Activated CD8-positive, alpha-beta memory T cell treated with anti-CD3 and anti-CD28 coated beads for 48 hours (primary cell): ENCODE data around the gene MDC1.

ENCODE experiments used
- DNase-seq, 3 experiments: peaks; one replicate each; pipeline ENCODE4 v3.0.0-alpha.2; 2020; ENCODE audit warnings: low read depth in 2 of 3, low spot score in 2 of 3

The MDC1 gene

DNA sequence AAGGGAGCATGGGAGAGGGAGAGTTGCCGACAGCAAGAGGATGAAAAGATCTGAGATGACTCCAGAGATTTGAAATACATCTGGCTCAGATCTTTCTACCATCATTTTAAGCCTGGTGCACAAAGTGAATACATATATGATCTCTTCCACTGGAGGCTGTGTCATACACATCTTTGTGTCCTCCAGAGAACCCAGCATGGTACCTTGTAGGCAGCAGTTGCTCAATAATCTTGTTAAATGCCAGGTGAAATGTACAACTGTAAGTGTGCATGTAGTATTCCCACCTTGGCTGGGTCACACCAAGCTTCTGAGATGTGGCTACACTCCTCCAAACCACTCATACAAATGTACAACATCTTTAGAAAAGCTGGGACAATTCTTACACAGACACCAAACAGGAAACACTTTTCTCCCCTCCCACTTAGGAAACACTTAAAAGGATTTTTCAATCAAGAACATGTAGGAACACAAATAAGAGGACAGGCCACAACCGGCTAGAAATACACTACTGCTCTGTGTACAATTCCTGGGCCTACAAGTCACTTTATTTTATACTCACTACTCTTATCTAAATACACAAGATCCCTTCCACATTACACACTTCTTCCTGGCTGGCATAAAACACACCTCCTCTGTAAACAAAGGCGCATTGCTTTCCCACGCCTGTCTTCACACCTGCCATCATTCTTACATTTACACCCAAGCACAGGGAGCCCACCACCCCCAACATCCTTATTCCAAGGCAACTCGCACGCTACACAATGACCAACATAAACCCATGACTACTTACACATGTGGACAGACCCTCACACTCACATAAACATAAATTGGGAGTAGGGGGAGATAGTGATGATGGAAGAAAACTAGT is 31.1 kb upstream of the MDC1 start:
- DNase-seq, result no peak

DNA sequence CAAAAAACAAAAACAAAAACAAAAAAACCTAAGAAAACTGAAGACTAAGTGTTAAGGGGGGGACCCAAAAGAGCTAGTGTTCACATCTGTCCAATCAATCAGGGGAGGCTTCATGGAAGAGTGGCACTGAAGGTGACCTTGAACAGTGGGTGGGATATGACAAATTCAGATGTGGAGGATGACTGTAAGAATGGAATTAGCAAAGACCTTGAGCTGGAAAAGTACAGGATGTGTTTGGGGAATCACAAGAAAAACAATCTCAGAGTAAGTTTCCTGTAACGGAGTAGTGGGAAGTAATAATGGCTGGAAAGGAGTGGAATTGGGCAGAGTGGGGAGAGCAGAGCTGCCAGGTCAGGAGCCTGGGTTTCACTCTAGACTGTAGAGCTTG is 30.2 kb upstream of the MDC1 start:
- DNase-seq, result no peak

DNA sequence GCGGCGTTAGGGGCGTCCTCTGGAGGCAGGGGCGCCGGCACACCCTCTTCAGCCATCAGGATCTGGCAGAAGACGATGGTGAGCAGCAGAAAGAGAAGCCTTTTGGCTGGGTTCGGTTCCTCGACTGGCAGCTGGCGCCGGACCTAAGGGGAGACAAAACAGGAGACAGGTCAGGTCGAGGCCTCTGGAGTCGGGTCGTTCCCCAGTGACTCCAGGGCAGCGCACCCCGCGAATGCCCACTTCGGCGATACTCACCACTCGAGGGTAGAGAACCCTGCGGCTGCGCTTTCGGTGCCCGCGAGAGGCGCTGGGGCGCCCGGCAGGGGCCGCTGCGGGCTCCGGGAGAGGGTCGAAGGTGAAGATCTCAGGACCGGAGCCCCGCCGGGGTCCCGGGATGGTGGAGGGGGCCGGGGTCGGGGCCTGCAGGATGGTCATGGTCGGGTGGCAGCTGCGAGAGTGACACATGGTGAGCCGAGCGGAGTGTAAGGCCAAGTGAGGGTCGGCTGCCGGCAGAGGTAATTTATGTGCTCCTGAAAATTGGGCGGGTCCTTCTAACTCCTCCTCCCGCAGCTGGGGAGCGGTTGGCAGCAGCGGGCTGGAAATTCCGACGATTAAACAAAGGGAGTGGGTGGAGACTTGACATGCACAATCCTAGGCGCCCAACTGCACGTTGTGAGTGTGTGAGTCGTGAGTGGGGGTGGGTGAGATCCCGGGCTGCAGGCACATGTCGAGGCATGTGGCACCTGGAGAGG is 27.1 kb upstream of the MDC1 start, which contains the start of gene IER3:
TSS of gene IER3 (minus strand) at position 494 of the 752 bp plus-strand sequence. CDS start at position 465, 29 bp downstream.
- peak; percentile 81 to 94 (median 93) for DNase-seq

DNA sequence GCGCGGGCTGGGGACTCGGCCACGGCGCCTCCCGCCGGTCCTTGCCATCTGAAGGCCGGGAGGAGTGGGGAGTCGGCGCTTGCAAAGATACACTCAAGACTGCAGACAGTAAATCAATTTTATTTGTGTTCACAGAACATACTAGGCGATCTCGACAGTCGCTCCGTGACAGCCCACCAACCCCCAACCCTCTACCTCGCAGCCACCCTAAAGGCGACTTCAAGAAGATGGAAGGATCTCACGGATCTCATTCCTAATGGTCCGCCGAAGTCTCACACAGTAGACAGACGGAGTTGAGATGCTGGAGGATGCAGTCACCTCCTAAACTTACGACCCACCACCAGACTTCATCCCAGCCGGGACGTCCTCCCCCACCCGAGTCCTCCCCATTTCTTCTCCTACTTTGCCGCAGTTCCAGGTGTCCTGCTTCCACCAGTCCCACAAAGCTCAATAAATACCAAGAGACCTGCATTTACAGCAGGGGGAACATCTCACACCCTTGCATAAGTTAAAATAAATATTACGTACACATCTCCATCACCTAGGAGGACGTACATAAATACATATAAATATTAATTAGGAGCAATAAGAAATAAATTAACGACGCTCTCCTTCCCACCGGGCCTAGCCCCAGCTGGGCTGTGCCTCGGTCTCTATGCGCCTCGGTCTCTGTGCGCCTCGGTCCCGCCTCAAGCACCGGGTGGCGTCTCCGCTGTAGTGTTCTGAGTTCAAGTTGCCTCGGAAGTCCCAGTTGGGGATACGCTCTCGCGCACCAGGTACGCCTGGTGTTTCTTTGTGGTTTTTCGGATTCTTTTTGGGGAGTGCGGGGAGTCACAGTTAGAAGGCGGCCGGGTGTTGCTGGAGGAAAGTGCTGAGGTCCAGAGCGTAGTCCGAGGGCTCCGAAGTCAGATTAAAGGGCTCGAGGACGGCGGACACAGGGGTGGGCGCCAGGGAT is 26.3 kb upstream of the MDC1 start:
- DNase-seq, result no peak

DNA sequence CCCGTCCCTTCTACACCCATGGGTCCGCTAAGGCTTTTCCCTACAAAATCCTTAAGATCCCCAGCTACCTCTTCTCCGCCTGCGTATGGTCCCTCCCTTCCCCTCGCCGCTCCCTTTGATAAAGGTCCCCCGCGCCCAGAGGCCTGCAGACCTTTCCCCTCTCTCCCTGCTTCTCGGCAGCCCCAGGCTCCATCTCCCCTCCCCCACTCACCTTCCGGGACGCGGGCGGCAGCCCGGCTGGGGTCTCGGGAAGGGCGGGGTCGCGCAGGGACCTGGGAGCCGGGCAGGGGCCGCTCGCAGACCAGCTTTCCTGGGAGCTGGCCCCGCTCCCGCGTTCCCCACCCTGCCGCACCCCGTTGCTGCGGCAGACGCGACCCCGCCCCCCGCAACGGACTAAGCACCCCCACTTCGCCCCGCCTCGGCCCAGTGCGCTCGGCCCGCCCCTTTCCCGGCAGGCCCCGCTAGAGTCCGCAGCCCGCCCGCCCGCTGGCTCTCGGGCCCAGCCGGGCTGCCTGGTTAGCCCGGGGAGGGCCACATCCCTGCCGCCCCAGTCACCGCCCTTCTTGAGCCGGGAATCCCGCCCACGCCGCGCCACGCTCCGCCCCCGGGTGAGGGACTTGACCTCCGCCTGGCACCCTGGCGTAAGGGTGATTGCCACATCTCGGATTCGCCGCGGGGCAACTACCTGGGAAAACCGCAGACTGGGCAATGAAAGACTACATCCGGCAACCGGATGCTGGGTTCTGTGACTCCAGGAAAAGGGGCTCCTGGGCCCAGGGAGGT is 25.4 kb upstream of the MDC1 start, which contains the start of gene FLOT1:
TSS of gene FLOT1 (minus strand) at position 372 of the 783 bp plus-strand sequence. CDS start 498 bp downstream, outside the sequence.
- DNase-seq, result peak; percentile 99 to 100 (median 99)

DNA sequence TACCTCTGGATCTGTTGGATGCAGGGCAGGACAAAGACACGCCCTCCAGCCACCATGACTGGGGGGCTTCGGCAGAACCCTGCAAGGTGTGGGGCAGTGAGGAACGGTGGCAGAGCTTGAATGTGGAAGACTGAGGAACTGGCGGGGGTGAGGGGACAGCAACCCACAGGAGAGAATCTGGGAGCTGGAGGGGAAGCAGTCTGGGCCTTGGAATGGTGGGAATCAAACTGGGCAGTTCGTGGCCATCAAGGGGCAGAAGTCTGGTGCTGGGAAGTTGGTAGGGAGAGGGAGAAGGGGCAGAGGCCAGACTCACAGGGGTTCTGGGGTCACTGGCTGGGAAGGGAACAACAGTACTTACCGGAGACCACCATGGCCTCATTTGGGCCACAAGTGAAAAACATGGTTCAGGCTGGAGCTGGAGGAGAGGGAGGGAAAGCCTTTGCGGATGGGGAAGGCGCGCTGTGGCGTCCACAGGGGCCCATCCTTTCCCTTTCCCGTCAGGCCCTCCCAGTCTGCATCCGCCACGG is 24.8 kb upstream of the MDC1 start:
- DNase-seq, result peak in 1 of 3 experiments; percentile 49

DNA sequence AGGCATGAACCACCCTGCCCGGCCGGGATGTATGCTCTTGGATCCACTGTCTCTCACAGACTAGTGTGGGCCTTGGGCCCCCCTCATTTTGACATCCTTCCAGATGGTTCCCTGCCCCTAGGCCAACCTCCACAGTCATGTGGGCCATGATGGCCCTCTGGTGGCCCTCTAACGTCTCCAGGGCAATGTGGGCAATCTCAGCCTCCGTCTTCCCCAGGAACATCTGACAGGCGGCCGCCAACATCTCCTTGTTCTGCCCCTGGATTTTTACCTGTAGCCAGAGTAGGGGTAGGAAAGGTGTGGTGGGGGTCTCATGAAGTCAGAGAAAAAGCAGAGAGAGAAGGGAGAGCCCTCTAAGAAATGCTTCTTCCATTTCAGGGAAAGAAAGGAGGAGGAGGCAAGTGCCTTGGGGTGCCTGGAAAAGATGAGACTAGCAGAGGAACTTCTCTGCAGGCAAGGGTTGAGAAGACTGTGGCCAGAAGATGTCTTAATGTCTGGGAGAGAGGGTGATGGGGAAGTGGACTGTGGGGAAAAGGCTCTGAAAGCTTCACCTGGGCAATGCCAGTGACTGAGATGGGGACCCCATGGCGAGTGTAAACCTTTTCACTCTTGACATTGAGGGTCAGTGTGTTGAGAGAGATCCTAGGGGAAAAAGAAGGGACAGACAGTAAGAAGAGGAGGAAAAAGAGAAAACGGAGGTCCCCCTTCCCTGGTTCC is 24.1 kb upstream of the MDC1 start:
- no peak for DNase-seq

DNA sequence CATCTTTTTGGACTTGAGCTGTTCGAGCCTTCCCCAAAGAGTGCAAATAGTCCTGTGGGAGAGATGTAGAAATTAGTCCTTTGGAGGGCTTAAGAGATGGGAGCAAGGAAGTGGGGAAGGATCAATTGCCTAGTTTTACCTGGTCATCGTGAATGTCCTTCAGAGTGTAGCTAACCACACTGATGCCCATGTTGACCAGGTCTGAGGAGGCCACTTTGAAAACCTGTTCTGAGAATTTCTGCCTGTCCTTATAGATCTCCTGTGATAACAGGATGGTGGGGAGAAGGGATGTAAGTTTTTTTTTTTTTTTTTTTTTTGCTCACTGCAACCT is 23.4 kb upstream of the MDC1 start:
- DNase-seq, result no peak

DNA sequence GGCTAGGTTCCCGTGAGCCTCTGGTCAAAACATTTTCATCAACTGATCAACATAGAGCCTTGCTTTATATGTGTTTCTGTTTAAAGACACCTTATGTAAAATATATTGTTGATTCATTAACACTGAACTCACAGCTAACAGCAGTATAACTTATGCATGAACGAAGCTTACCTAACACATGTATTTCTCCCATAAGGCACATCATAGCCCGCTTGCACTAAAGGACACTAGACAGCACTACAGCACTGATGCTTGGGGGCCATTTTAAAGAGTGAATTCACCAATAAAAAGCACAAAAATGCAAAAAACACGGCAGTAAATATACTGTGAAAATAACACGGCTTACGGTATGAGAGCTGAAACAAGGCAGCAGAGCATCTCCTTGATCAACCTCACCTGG is 21.5 kb upstream of the MDC1 start:
- no peak for DNase-seq

DNA sequence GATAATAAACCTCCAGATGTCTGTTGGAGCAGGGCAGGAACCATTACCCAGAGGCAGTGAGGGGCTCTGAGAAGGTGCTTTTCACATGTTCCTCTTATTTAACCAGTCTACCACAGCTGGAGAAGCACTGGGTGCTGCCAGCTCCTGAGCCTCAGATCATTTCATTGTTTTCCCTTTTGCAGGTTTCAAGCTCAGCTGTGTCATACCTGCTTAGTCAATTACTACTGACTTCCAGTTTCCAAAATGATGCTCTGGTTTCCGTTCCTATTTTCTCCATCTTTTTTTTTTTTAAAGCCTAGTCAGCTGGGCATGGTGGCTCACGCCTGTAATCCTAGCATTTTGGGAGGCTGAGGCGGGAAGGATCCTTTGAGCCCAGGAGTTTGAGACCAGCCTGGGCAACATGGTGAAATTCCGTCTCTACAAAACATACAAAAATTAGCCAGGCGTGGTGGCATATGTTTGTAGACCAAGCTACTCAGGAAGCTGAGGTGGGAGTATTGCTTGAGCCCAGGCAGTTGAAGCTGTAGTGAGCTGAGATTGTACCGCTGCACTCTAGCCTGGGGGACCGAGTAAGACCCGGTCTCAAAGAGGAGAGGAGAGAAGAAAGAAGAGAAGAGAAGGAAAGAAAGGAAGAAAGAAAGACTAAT is 18.7 kb upstream of the MDC1 start:
- DNase-seq, result no peak

DNA sequence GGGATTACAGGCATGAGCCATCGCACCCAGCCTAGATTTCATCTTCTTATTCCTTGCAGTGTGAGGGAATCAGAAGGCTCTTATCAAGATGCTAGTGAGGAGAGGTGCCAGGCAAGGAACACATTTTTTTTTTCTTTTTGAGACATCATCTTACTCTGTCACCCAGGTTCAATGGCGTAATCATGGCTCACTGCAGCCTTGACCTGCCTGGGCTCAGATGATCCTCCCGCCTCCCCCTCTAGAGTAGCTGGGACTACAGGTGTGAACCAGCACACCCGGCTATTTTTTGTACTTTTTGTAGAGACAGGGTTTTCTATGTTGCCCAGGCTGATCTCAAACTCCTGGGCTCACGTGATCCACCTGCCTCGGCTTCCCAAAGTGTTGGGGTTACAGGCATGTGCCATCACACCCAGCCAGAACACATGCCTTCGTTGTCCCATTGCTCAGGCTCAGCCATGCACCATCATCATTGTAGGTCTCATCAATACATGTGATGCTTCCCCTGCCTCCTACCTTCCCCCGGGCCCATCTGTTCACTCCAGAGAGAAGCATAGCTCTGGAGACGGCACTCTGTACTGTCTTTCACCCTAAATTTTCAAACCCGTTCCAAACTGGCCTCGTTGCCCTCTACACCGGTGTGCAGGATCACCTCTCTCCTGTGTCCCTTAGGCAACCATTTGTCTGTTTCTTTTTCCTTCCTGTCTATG is 15.3 kb upstream of the MDC1 start:
- DNase-seq, result no peak

DNA sequence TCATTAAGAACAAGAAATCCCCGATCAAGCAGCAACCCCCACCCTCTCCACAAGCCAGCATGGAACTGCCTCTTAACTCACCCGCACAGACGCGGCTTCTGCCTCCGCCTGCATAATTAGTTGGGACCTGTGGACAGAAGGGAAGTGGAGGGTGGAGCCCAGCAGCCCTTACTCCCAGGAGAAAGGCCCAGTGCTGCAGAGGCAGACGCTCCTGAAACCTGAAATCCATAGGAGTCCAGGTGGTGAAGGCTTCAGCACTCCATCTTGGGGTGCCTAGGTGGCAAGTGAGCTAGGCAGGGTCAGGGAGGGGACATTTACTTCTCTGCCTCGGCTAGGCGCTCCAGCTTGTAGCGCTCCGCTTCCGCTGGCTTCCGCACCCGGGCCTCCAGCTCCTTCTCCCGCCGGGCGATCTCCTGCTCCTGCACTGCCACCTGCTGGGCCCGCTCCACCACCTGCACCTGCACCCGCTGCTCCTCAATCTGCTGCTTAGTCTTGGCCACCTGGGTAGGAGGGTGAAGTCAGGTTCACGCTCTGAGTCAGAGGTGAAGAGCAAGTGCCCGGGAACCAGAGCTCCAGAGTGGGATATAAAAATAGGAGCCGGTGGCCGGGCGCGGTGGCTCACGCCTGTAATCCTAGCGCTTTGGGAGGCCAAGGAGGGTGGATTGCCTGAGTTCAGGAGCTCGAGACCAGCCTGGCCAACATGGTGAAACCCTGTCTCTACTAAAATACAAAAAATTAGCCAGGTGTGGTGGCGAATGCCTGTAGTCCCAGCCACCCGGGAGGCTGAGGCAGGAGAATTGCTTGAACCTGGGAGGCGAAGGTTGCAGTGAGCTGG is 13.7 kb upstream of the MDC1 start:
- peak in 1 of 3 experiments; percentile 70 for DNase-seq

DNA sequence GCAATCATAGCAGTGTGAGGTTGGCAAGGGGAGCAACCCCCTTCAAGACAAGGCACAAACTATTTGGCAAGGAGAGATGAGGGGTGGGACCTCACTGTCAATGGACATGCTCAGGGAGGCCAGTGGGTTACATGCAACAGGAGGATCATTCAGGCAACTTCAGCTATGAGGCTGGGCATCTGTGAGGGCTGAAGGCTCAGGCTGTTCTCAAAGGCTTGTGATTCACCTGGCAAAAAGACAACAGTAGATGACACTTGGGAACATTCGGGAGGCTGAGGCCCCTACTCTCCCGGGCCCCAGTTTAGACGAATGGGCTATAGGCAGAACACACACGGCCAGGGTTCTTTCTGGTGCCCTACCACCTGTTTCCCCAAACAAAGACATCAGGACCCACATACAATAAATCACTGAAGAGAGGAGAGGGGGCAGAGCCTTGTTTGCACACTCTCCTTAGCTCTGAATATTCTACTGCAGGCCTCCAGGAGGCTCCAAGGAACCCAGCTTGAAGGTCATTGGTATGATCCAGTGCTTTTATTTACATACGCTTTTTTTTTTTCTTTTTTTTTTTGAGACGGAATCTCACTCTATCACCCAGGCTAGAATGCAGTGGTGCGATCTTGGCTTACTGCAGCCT is 11.0 kb upstream of the MDC1 start:
- DNase-seq, result no peak

DNA sequence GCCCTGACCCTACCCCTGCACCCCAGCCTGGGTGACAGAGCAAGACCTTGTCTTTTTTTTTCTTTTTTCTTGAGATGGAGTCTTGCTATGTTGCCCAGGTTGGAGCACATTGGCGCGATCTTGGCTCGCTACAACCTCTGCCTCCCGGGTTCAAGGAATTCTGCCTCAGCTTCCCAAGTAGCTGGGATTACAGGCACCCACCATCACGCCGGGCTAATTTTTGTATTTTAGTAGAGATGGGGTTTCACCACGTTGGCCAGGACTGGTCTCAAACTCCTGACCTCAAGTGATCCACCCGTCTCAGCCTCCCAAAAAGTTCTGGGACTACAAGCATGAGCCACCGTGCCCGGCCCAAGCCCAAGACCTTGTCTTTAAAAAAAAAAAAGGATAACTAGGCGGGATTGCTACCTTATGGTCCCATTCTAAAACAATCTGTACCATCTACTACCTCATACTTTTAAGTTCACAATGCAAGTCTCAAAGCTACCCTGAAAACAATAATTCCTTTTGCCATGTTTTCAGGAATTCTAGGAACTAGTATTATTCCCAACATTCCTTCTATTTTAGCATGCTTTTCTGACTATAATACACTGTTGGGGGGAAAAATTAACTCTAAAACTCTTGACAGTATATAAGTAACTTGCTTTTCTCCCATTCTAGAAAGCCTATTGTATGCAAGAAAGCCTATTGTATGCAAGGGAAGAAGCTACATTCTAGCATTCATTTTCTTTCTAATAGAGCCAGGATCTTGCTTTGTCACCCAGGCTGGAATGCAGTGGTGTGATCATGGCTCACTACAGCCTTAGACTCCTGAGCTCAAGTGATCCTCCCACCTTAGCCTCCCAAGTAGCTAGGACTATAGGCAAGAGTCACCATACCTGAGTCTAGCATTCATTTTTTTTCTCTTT is 9.7 kb upstream of the MDC1 start:
- no peak for DNase-seq

DNA sequence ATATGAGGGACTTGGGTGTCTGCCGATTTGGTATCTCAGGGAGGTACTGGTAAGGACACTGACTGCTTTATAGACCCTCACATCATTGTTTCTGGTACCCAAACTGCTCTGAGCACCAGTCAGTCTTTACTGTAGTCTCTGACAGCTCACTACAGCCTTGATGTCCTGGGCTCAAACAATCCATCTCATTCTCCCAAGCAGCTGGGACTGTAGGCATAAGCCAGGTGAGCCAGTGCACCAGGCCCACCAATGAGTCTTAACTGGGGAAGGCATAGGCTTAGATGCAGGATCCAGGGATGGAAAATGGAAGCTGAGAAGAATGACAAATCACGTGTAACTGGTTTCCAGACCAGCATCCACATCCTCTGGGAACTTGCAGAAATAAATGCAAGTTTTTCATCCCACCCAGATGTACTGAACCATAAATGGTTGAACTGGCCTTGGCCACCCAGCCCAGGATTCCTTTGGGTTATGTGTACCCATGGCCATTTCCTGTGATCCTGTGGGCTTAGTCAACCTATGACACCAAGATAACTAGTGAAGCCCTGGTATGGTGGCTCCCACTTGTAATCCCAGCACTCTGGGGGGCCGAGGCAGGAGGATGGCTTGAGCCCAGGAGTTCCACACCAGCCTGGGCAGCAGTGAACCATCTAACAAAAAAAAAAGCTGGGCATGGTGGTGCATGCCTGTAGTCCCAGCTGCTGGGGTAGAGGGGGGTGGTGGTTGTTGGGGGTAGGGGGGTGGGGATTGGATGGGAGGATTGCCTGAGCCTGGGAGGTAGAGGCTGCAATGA is 8.8 kb upstream of the MDC1 start:
- no peak for DNase-seq
